Keratinocyte (primary cell): ENCODE results near the gene SLC16A9. TPM values are rescaled to one million over a fixed set of nuclear protein-coding genes. Genes with fewer than 3 reads are reported as not detected.

ENCODE experiments used
- DNase-seq: peaks from one replicate; pipeline ENCODE4 v3.0.0-alpha.2; 2011; ENCODE audit warnings: low read depth, missing footprints, low spot score
- FAIRE-seq: peaks from 2 replicates; lab custom pipeline; 2011; peaks lifted over from hg19 to GRCh38; lab: Jason Lieb, UNC
- H2AFZ ChIP-seq: 2 replicates; pipeline ENCODE4 v1.6.0; 2012; ENCODE audit warnings: low read length, control low read depth, inconsistent platforms; ENCODE audit not compliant: control insufficient read depth
- H3K27ac ChIP-seq: 2 replicates; pipeline ENCODE4 v1.5.1; 2011; ENCODE audit warnings: low read length; ENCODE audit not compliant: control insufficient read depth, insufficient read depth
- H3K27me3 ChIP-seq: 3 replicates; pipeline ENCODE4 v1.6.0; 2011; ENCODE audit warnings: low read length; ENCODE audit not compliant: control insufficient read depth, insufficient read depth; ENCODE audit errors: extremely low read depth
- H3K36me3 ChIP-seq, 2 experiments: 2 replicates in 1 of 2; 3 replicates in 1 of 2; pipeline ENCODE4 v1.5.1; 2011; ENCODE audit warnings: low read length in 2 of 2, mild to moderate bottlenecking in 1 of 2; ENCODE audit not compliant: control insufficient read depth in 2 of 2, insufficient read depth in 2 of 2; ENCODE audit errors: extremely low read depth in 1 of 2
- H3K4me1 ChIP-seq: 3 replicates; pipeline ENCODE4 v1.5.1; 2011; ENCODE audit warnings: low read length; ENCODE audit not compliant: control insufficient read depth, insufficient read depth; ENCODE audit errors: extremely low read depth
- H3K4me2 ChIP-seq: 3 replicates; pipeline ENCODE4 v1.6.0; 2011; ENCODE audit warnings: low read depth, low read length; ENCODE audit not compliant: control insufficient read depth, insufficient read depth; ENCODE audit errors: extremely low read depth
- H3K4me3 ChIP-seq, 3 experiments: fragments of 200-600 bp in 1 of 3; sonication (generic) in 1 of 3; 2 replicates in 2 of 3; 3 replicates in 1 of 3; pipeline ENCODE4 v1.5.1; 2011 to 2016; ENCODE audit warnings: low read length in 3 of 3, mild to moderate bottlenecking in 3 of 3, control low read depth in 2 of 3, inconsistent platforms in 1 of 3, low read depth in 1 of 3, mixed read lengths in 1 of 3, mixed run types in 1 of 3, moderate library complexity in 1 of 3; ENCODE audit not compliant: control insufficient read depth in 2 of 3, insufficient read depth in 2 of 3; ENCODE audit errors: extremely low read depth in 1 of 3
- H3K79me2 ChIP-seq: 2 replicates; pipeline ENCODE4 v1.6.0; 2012; ENCODE audit warnings: low read length; ENCODE audit not compliant: control insufficient read depth, insufficient read depth
- H3K9ac ChIP-seq: 3 replicates; pipeline ENCODE4 v1.6.0; 2011; ENCODE audit warnings: low read length; ENCODE audit not compliant: control insufficient read depth, insufficient read depth; ENCODE audit errors: extremely low read depth
- H3K9me1 ChIP-seq: 3 replicates; pipeline ENCODE4 v1.6.0; 2011; ENCODE audit warnings: low read length; ENCODE audit not compliant: control insufficient read depth, insufficient read depth; ENCODE audit errors: extremely low read depth
- H3K9me3 ChIP-seq: 2 replicates; pipeline ENCODE4 v1.5.1; 2012; ENCODE audit warnings: low read depth, low read length; ENCODE audit not compliant: control insufficient read depth
- H4K20me1 ChIP-seq: 3 replicates; pipeline ENCODE4 v1.6.0; 2011; ENCODE audit warnings: low read length; ENCODE audit not compliant: control insufficient read depth, insufficient read depth; ENCODE audit errors: extremely low read depth
- EZH2 ChIP-seq: IDR thresholded peaks from one replicate; pipeline ENCODE4 v1.6.1; 2012; ENCODE audit warnings: inconsistent platforms, mild to moderate bottlenecking, low read length, moderate library complexity
- dilution Hi-C: fragments of 300-500 bp; cut with MboI; formaldehyde crosslinking; loops from one replicate; pipeline ENCODE4 v1.7.0; 2020; ENCODE audit warnings: low sequenced_read_pairs; ENCODE audit not compliant: extremely low pct_ligation_motif_present
- polyA plus RNA-seq, 5 experiments: library from polyadenylated mRNA; depleted of rRNA in 3 of 5; stranded (reverse) in 3 of 5; stranded (forward) in 1 of 5; unstranded in 1 of 5; fragments of >200 nt; gene quantifications; 1 replicate in 1 of 5; 2 replicates in 3 of 5; 3 replicates in 1 of 5; pipeline versions ENCODE4 v1.2.1 to v1.2.3, GENCODE V29; 2011 to 2012; ENCODE audit warnings: missing spikeins in 2 of 5, low read depth in 1 of 5, low replicate concordance in 1 of 5
- TF ChIP-seq, protein P1 (sequence below), 3 experiments: IDR thresholded peaks in 1 of 3; conservative IDR thresholded peaks in 1 of 3; optimal IDR thresholded peaks in 1 of 3; 2 replicates in 2 of 3; 3 replicates in 1 of 3; pipeline versions ENCODE3 to v1.5.1; 2011; ENCODE audit warnings: low read length in 3 of 3, mild to moderate bottlenecking in 3 of 3, moderate library complexity in 2 of 3, control low read depth in 1 of 3, inconsistent platforms in 1 of 3; ENCODE audit not compliant: insufficient read depth in 2 of 3; ENCODE audit errors: extremely low read depth in 1 of 3

The SLC16A9 gene
- polyA plus RNA-seq, 1 donor (not counting 4 experiments of a cell fraction or from before 2014, with no cell fraction given) = 4.5 TPM

GRCh38 chr10:59741583-59741982, 31.9 kb upstream of the SLC16A9 start:
- TF ChIP-seq, protein P1, sequence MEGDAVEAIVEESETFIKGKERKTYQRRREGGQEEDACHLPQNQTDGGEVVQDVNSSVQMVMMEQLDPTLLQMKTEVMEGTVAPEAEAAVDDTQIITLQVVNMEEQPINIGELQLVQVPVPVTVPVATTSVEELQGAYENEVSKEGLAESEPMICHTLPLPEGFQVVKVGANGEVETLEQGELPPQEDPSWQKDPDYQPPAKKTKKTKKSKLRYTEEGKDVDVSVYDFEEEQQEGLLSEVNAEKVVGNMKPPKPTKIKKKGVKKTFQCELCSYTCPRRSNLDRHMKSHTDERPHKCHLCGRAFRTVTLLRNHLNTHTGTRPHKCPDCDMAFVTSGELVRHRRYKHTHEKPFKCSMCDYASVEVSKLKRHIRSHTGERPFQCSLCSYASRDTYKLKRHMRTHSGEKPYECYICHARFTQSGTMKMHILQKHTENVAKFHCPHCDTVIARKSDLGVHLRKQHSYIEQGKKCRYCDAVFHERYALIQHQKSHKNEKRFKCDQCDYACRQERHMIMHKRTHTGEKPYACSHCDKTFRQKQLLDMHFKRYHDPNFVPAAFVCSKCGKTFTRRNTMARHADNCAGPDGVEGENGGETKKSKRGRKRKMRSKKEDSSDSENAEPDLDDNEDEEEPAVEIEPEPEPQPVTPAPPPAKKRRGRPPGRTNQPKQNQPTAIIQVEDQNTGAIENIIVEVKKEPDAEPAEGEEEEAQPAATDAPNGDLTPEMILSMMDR (optimal IDR thresholded peaks at IDR 0.05 in 1 of 3, IDR thresholded peaks at IDR 0.05 in 1 of 3, conservative IDR thresholded peaks at IDR 0.05 in 1 of 3; ENCODE audit: extremely low read depth in 1 of 3, insufficient read depth in 2 of 3, low read length in 3 of 3) = no peak
- no peak for TF ChIP-seq EZH2
- Histone ChIP-seq H3K36me3 (no peaks in the 10 kb centered on the region), H3K9ac (no peak overlapping the region), H3K79me2 (no peaks in the 10 kb centered on the region), H3K9me1 (no peaks in the 10 kb centered on the region), H3K4me1 (no peaks in the 10 kb centered on the region), H2AFZ (no peak overlapping the region), H3K9me3 (no peaks in the 10 kb centered on the region), H3K27me3 (no peaks in the 10 kb centered on the region), H3K4me2 (no peak overlapping the region), H3K27ac (no peak overlapping the region), H4K20me1 (no peaks in the 10 kb centered on the region), H3K4me3 (no peak overlapping the region)
- DNase-seq = no peak
- FAIRE-seq = no peak
- dilution Hi-C loops = no loop called here

GRCh38 chr10:59741048-59741447, 31.4 kb upstream of the SLC16A9 start:
- Histone ChIP-seq H3K4me2 (no peak overlapping the region), H3K4me3 (no peak overlapping the region), H2AFZ (no peak overlapping the region), H3K9me1 (no peaks in the 10 kb centered on the region), H4K20me1 (no peaks in the 10 kb centered on the region), H3K9ac (no peak overlapping the region), H3K27me3 (no peaks in the 10 kb centered on the region), H3K9me3 (no peaks in the 10 kb centered on the region), H3K4me1 (no peaks in the 10 kb centered on the region), H3K27ac (no peak overlapping the region), H3K36me3 (no peaks in the 10 kb centered on the region), H3K79me2 (no peaks in the 10 kb centered on the region)
- dilution Hi-C loops = no loop called here
- DNase-seq (no peak), FAIRE-seq (no peak)
- no peak for TF ChIP-seq EZH2
- TF ChIP-seq, protein P1 (optimal IDR thresholded peaks at IDR 0.05 in 1 of 3, IDR thresholded peaks at IDR 0.05 in 1 of 3, conservative IDR thresholded peaks at IDR 0.05 in 1 of 3; ENCODE audit: extremely low read depth in 1 of 3, insufficient read depth in 2 of 3, low read length in 3 of 3) = no peak
